Right atrium auricular region (tissue), 2 donors: Measurements from ENCODE around the gene RAB20. TPM values are rescaled to one million over a fixed set of nuclear protein-coding genes. Genes with fewer than 3 reads are reported as not detected.
"Not testable (repeated sequence)": the region's sequence is repeated elsewhere in the genome, so short reads cannot be mapped to it uniquely, and the experiment has no call there.

Source experiments
- DNase-seq: peaks from one replicate; pipeline ENCODE4 v3.0.0-alpha.2; 2019; ENCODE audit warnings: low spot score
- H3K27ac ChIP-seq, 2 donors: fragments of 200-600 bp; sonication (generic); 1 replicate in 1 of 2; 2 replicates in 1 of 2; pipeline ENCODE4 v1.5.1; 2016 to 2019
- H3K27me3 ChIP-seq, 2 donors: fragments of 200-600 bp; sonication (generic); one replicate each; pipeline versions ENCODE4 v1.5.1 to v1.6.0; 2017 to 2019
- H3K36me3 ChIP-seq: fragments of 200-600 bp; sonication (generic); one replicate; pipeline ENCODE4 v1.5.1; 2016
- H3K4me1 ChIP-seq, 2 donors: fragments of 200-600 bp; sonication (generic); one replicate each; pipeline versions ENCODE4 v1.5.1 to v1.6.0; 2017 to 2019
- H3K4me3 ChIP-seq, 2 donors: fragments of 200-600 bp; sonication (generic); 1 replicate in 1 of 2; 2 replicates in 1 of 2; pipeline ENCODE4 v1.5.1; 2017 to 2019; ENCODE audit warnings: mild to moderate bottlenecking in 1 of 2, moderate library complexity in 1 of 2
- H3K9me3 ChIP-seq, 2 donors: fragments of 200-600 bp; sonication (generic); one replicate each; pipeline ENCODE4 v1.5.1; 2019
- CTCF ChIP-seq, 2 donors: fragments of 200-600 bp; sonication (generic); IDR thresholded peaks; one replicate each; pipeline ENCODE4 v1.5.1; 2019; ENCODE audit warnings: antibody characterized with exemption in 2 of 2
- total RNA-seq, 2 donors: library from RNA; depleted of rRNA; stranded (reverse); fragments of >200 nt; gene quantifications; one replicate each; pipeline ENCODE4 v1.1.0, GENCODE V29; 2016

The RAB20 gene
- total RNA-seq, 2 donors from 2014 or later, result 10.8 to 15.7 TPM

- Histone ChIP-seq H3K9me3 (no peaks in the 10 kb centered on the region), H3K36me3 (no peaks in the 10 kb centered on the region), H3K4me1 (peaks cover 0 to 14% of the 10 kb centered on the region in 2 donors), H3K4me3 (no peak overlapping the region), H3K27me3 (no peaks in the 10 kb centered on the region), H3K27ac (no peak overlapping the region)
- DNase-seq, result no peak
- TF ChIP-seq CTCF (IDR thresholded peaks at IDR 0.05), result no peak
Observed at GRCh38 chr13:110572778-110573118, 11.2 kb upstream of the RAB20 start.

- Histone ChIP-seq H3K4me3 (no peak overlapping the region), H3K9me3 (no peaks in the 10 kb centered on the region), H3K27me3 (no peaks in the 10 kb centered on the region), H3K36me3 (no peaks in the 10 kb centered on the region), H3K4me1 (peaks cover 0 to 14% of the 10 kb centered on the region in 2 donors), H3K27ac (no peak overlapping the region)
- TF ChIP-seq CTCF (IDR thresholded peaks at IDR 0.05), result no peak
- no peak for DNase-seq
Observed at GRCh38 chr13:110571896-110572777, 10.6 kb upstream of the RAB20 start.

- Histone ChIP-seq H3K4me3 (no peak overlapping the region), H3K36me3 (no peaks in the 10 kb centered on the region), H3K4me1 (peaks cover 0 to 14% of the 10 kb centered on the region in 2 donors), H3K9me3 (no peaks in the 10 kb centered on the region), H3K27ac (no peak overlapping the region), H3K27me3 (no peaks in the 10 kb centered on the region)
- no peak for DNase-seq
- TF ChIP-seq CTCF (IDR thresholded peaks at IDR 0.05), result no peak
Observed at GRCh38 chr13:110570886-110571285, 9.4 kb upstream of the RAB20 start.

- H3K4me3 ChIP-seq, DNase-seq, H3K36me3 ChIP-seq, H3K4me1 ChIP-seq, H3K9me3 ChIP-seq, H3K27me3 ChIP-seq, H3K27ac ChIP-seq: not testable (repeated sequence)
Observed at GRCh38 chr13:110569962-110570361, 8.4 kb upstream of the RAB20 start.

- Histone ChIP-seq H3K4me1 (no peaks in the 10 kb centered on the region), H3K27me3 (no peaks in the 10 kb centered on the region), H3K4me3 (no peak overlapping the region), H3K27ac (no peak overlapping the region), H3K9me3 (no peaks in the 10 kb centered on the region), H3K36me3 (no peaks in the 10 kb centered on the region)
- no peak for DNase-seq
- TF ChIP-seq CTCF (IDR thresholded peaks at IDR 0.05), result no peak
Observed at GRCh38 chr13:110568612-110569011, 7.1 kb upstream of the RAB20 start.

- H3K4me1 ChIP-seq, result peaks cover 0 to 8% of the 10 kb centered on the region in 2 donors
- no peak for DNase-seq
- H3K27me3 ChIP-seq, result no peaks in the 10 kb centered on the region
- no peak overlapping the region for H3K4me3 ChIP-seq
- H3K9me3 ChIP-seq, result no peaks in the 10 kb centered on the region
- TF ChIP-seq CTCF (IDR thresholded peaks at IDR 0.05), result no peak
- no peaks in the 10 kb centered on the region for H3K36me3 ChIP-seq
- no peak overlapping the region for H3K27ac ChIP-seq
Observed at GRCh38 chr13:110566171-110566570, 4.6 kb upstream of the RAB20 start.
